ENCODE measurements around the gene UBL7.

The UBL7 gene

GRCh38 chr15:74421302-74422245 lies 39.4 kb downstream of the UBL7 start:
- peak; percentile 92 for DNase-seq

DNA sequence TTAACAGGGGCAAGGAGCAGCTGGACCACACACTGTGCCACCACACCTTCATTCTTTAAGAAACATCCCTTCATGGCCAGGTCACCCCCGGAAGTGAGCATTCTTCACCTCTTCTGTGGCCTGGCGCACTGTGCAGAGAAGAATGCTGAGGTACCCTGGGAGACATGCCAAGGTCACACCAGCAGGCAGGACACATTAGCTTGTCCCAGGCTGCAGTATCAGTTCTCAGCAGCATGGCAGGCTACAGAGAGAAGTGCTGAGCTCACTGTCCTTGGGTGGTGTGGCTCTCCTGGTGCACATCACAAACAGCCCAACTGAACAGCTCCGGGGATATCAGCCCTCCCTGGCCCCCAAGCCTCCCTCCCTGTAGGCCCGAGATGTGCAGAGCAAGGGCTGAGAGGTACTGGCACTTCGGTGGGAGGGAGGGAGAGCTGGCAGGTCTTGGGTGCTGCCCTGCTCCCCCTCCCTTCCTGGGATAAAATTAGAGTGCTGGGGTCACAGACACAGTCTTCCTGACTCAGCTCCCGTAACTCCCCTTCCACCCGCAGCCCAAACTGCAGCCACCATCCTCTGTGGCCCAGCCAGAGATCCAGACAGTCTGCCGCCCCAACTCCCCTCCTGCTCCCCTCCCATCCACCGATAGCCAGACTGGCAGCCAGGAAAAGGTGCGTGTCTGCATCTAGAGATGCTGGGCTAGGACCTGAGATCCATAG lies 40.6 kb downstream of the UBL7 start:
- no peak for DNase-seq

- no peak for DNase-seq
These were observed 41.5 kb downstream of the UBL7 start for GRCh38 chr15:74419432-74419831.

DNA sequence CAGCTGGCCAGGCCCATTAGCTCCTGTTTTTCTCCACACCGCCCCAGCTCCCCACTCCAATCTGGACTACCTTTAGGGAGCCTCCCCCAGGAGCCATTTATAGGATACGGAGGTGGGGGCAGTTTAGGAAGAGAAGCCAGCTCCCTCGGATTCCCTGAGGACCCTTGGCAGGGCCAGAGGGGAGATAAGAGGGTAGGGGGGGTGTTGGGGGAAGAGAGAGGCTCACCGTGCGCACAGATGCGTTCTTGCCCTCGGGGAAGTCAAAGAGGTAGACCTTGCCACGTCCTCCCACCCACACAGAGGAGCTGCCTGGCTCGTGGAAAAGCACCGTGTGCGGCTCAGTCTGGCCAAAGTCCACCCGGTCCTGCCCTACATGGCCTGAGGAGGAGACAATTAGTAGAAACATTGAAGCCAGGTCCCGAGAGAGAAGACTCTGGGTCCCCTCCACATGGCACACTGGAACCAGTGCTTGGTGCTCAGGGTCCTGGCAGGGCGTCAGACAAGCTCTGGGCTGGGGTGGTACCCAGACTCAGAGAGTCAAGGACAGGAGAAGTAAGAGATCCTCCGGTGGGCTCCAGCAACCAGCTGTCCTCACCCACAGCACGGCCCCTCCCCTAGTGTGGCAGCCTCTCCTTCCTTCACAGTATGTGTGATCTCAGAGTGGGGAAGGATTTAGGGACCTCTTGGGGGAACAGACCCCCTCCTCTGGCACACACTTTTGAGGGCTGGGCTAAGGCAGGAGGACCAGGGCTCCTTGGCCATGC lies 42.2 kb downstream of the UBL7 start:
- DNase-seq, result no peak

GRCh38 chr15:74417670-74418069 lies 43.3 kb downstream of the UBL7 start:
- DNase-seq, result no peak

- no peak for DNase-seq
These were observed 43.7 kb downstream of the UBL7 start for GRCh38 chr15:74417225-74417624.

DNA sequence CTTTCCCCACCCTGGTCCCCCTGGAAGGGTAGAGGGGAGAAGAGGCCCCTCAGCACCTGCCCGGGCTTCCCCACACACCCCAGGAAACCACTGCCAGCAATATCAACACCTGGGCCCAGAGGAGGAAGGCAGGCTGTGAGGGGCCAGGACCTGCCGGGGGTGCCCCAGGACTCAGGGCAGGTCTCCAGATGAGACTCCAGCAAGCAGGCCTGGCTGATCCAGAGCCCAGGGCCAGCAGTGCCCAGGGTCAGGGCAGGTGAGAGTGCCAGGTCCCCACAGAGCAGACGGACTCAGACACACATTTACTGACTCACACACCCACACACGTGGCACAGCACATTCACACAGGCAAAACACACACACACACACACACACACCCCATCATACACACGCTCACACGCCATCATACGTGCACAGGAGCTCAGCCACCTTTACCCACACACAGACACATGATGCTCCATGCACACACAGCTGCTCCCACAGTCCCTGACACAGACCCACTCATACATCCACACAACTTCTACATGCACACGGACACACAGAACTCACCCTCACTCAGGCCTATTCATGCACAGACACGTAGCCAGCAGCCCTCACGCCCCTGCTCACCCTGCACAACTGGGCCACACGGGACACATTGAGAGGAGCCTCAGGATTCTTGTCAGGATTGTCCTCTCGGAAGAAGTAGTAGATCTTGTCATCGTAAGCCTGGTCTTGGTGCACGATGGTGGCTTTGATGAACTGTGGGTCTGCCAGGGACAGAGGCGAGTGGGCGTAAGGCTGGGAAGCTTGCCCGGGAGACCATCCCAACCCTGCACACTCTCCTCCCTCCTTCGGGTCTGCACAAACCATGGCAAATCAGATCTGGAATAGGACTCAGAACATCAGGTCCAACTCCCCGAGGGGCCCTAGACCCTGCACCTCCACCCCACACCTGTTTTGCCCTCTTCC lies 44.7 kb downstream of the UBL7 start:
- DNase-seq, result no peak

DNA sequence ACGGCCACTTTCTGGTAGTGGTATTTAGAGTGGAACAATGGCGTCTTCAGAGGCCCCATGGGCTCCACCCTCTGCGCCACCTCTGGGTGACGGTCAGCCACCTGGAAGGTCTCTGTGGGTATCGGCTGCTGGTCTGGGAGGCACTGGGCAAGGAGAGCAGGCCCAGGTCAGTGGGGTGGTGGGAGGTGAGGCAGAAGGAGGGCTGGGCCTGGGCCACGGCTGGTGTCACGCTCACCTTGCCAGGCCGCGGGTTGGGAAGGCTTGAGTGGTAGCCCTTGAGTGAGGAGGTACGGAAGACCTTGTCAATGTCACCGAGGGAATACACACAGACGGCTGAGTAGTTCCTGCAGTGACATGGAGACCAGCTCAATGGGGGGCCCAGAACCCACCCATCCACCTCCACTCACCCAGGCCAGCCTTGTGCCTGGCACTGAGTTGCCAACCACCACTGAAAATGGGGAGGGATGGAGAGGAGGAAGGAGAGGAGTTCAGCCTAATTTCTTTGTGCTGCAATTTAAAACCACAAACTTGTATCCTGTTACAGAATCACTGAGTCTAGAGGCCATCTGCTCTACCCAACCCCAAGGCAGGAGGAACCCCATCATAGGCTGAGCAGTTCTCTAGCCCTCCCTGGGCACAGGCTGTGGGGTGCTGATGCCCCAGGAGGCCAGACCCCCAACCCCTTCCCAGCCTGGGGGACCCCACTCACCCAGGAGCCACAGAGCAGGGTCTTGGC lies 46.2 kb downstream of the UBL7 start:
- DNase-seq, result no peak

- DNase-seq, result no peak
These were observed 46.8 kb downstream of the UBL7 start for GRCh38 chr15:74414081-74414580.

- no peak for DNase-seq
These were observed 47.4 kb downstream of the UBL7 start for GRCh38 chr15:74413350-74414080.

DNA sequence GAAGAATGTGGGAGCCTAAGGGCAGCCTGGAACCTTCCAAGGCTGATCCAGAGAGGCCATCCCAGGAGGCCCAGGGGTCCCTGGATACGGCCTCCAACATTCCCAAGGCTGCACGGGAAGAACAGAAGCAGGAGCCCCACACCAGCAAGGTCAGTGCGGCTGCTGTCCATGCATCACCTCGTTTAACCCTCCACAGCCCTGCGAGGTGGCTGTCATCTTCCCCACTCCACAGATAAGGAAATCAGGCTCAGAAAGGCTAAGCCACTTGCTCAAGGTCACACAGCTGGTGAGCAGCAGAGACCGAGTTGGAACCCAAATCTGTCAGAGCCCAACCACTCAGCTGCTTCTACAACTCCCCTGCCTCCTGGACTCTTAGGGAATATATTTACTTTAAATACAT lies 48.8 kb downstream of the UBL7 start:
- DNase-seq, result no peak

GRCh38 chr15:74411686-74412085 lies 49.3 kb downstream of the UBL7 start:
- no peak for DNase-seq

- no peak for DNase-seq
These were observed 50.5 kb downstream of the UBL7 start for GRCh38 chr15:74410502-74410901.

DNA sequence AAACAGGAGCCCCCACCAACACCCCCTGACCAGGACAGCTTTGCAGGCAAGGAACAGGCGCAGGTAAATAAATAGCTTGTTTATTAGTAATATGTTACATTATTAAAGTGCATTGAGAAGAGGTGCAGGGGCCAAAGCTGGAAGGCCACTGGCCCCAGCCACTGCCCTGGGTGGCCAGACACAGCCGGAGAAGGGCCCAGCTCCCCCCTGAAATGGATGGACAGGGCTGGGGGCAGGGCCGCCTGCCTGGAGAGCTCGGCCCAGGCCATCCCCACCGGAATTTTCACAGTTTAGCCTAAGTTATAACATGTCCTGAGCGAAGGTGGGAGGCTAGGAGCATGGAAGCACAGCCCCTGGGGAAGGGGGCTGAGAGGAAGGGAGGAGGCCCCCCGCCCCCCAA lies 51.7 kb downstream of the UBL7 start:
- no peak for DNase-seq

DNA sequence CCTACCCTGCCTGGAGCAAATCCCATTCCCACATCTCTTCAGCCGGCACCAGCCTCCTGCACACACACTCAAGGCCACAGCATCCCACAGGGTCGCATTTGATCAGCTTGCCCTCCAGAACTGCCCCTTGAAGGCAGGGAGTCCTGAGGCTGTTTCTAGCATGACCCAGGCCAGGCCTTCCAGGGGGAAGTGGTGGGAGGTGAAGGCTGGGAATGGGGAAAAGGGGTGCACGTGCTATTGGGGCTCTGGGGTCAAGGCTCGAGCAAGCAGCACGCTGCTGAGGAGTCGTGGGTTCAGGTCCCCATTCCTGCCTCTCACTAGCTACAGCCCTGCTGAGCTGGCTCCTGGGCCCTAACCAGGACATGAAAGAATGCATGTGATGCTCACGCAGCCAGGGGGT lies 52.1 kb downstream of the UBL7 start:
- no peak for DNase-seq

DNA sequence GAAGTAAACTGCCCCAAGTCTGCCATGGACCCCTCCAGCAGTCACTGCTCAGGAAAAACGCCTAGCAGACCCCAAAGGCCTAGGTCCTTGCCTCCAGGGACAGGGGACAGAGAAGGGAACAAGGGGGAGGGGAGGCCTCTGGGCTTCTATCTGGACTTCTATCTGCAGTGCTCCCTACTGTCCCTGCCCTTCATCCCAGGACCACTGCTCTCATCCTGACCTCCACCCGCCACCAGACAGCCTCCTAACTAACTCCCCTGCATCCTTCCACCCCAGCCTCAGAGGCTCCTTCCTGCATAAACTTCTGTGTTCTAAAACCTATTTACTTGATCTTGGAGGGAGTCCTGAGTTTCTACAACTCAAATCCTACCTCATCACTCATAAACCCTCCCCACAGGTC lies 52.6 kb downstream of the UBL7 start:
- no peak for DNase-seq

GRCh38 chr15:74406992-74407705 lies 53.8 kb downstream of the UBL7 start:
- peak; percentile 12 for DNase-seq

DNA sequence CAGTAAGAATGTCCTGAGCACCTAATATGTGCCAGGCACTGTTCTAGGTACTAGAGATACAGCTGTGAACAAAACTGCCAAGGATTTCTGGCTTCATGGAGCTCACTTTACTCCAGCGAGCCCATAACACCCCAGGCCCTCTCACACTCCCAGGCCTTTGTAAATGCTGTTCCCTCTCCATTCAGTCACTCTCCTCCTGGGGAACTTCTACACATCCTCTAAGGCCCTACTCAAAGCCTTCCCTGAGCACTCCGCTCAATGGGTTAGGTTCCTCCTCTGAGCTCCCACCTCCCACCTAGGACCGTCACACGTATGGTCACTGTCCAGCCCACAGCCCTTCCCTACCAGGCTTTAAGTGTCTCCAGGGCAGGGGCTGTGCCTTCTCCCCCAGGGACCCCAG lies 54.4 kb downstream of the UBL7 start:
- DNase-seq, result no peak

- no peak for DNase-seq
These were observed 55.1 kb downstream of the UBL7 start for GRCh38 chr15:74405823-74406222.

All from midbrain (tissue), 1 donor.